Transverse colon (tissue), 1 donor: ENCODE data around the gene GLI2.

Experiments used
- EP300 ChIP-seq: sonication (generic); formaldehyde crosslinking; IDR thresholded peaks from one replicate; pipeline ENCODE4 v1.6.1; 2017; ENCODE audit warnings: antibody characterized with exemption, low read depth
- POLR2A ChIP-seq: fragments of 450-650 bp; IDR thresholded peaks from one replicate; pipeline ENCODE4 v1.6.1; 2016; ENCODE audit warnings: antibody characterized with exemption, mild to moderate bottlenecking, moderate library complexity

- TF ChIP-seq EP300 (no peak), POLR2A (no peak)
Observed at GRCh38 chr2:120701499-120701898, 34.2 kb upstream of the GLI2 start.
